ENCODE measurements around the gene OMP. TPM values are rescaled to one million over a fixed set of nuclear protein-coding genes. Genes with fewer than 3 reads are reported as not detected.

Gene OMP
- polyA plus RNA-seq, 1 donor from 2014 or later = not detected

DNA sequence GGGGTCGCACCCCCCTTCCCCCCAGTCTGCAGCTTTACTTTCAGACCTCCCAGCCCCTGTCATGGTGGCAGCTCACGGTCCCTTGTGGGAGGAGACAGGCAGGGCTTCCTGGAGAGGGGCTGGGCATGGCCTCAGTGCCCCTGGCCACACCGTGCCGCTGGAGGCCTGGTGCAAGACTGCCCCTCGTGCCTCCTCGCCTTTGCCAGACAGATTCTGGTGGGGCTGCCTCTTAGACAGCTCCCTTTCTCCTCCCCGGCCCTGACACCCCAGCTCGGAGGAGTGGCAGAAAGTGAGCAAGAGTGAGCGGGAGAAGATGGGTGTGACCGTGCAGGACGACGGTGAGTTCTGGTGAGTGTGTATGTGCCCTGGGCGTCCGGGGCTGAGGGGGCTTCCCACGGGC, 13.3 kb downstream of the OMP start:
- Histone ChIP-seq H3K9me3 (ENCODE audit: low read length) (no peaks in the 10 kb centered on the region), H3K36me3 (ENCODE audit: insufficient read depth, low read length) (no peaks in the 10 kb centered on the region), H3K27ac (ENCODE audit: low read length) (no peak overlapping the region), H3K9ac (ENCODE audit: low read length) (no peak overlapping the region), H2AFZ (ENCODE audit: low read depth, low read length) (no peak overlapping the region), H3K27me3 (ENCODE audit: insufficient read depth, low read depth, low read length) (no peaks in the 10 kb centered on the region), H3K79me2 (replicated peaks; ENCODE audit: insufficient read depth, low read length) (no peaks in the 10 kb centered on the region), H4K20me1 (ENCODE audit: insufficient read depth) (no peaks in the 10 kb centered on the region), H3F3A (ENCODE audit: insufficient read depth, low read length, poor library complexity, severe bottlenecking) (no peaks in the 10 kb centered on the region), H3K9me2 (ENCODE audit: insufficient read depth, low read length) (no peaks in the 10 kb centered on the region), H3K4me3 (ENCODE audit: low read length) (no peak overlapping the region), H3K4me2 (ENCODE audit: low read length) (no peak overlapping the region)
- TF ChIP-seq POLR2AphosphoS5 (IDR thresholded peaks at IDR 0.05) = no peak
- TF ChIP-seq REST (IDR thresholded peaks at IDR 0.05; ENCODE audit: borderline replicate concordance) = no peak
- no peak for TF ChIP-seq CTCF (IDR thresholded peaks at IDR 0.05; ENCODE audit: poor library complexity, severe bottlenecking)
- TF ChIP-seq RAD21 (conservative IDR thresholded peaks at IDR 0.05) = no peak
- no peak for TF ChIP-seq EP300 (conservative IDR thresholded peaks at IDR 0.05; ENCODE audit: poor library complexity, severe bottlenecking)
- TF ChIP-seq TAF1 (IDR thresholded peaks at IDR 0.05; ENCODE audit: low read depth) = no peak
- no peak for TF ChIP-seq SMC3 (conservative IDR thresholded peaks at IDR 0.05; ENCODE audit: poor library complexity)
- no peak for TF ChIP-seq MXI1 (conservative IDR thresholded peaks at IDR 0.05; ENCODE audit: poor library complexity, severe bottlenecking)

GRCh38 chr11:77117492-77117891, 14.9 kb downstream of the OMP start:
- no peaks in the 10 kb centered on the region for H3K9me3 ChIP-seq (ENCODE audit: low read length)
- no peak overlapping the region for H3K4me2 ChIP-seq (ENCODE audit: low read length)
- no peak for TF ChIP-seq POLR2AphosphoS5 (IDR thresholded peaks at IDR 0.05)
- H3K79me2 ChIP-seq (replicated peaks; ENCODE audit: insufficient read depth, low read length) = no peaks in the 10 kb centered on the region
- no peak overlapping the region for H2AFZ ChIP-seq (ENCODE audit: low read depth, low read length)
- no peaks in the 10 kb centered on the region for H4K20me1 ChIP-seq (ENCODE audit: insufficient read depth)
- H3K27ac ChIP-seq (ENCODE audit: low read length) = peak overlapping the region; percentile 16
- no peaks in the 10 kb centered on the region for H3K9me2 ChIP-seq (ENCODE audit: insufficient read depth, low read length)
- H3F3A ChIP-seq (ENCODE audit: insufficient read depth, low read length, poor library complexity, severe bottlenecking) = no peaks in the 10 kb centered on the region
- H3K36me3 ChIP-seq (ENCODE audit: insufficient read depth, low read length) = no peaks in the 10 kb centered on the region
- no peak overlapping the region for H3K4me3 ChIP-seq (ENCODE audit: low read length)
- H3K9ac ChIP-seq (ENCODE audit: low read length) = no peak overlapping the region
- no peaks in the 10 kb centered on the region for H3K27me3 ChIP-seq (ENCODE audit: insufficient read depth, low read depth, low read length)

DNA sequence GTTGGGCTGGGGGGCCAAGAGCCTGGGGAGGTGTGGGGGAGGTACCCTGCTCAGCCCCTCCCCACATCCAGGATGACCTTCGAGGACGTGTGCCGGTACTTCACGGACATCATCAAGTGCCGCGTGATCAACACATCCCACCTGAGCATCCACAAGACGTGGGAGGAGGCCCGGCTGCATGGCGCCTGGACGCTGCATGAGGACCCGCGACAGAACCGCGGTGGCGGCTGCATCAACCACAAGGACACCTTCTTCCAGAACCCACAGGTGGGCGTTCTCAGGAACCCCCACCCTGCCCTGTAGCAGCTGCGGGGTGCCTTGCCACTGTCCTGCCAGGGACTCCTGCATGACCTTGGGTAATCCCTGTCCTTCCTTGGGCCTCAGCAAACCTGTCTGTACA, 15.4 kb downstream of the OMP start:
- no peak overlapping the region for H3K4me2 ChIP-seq (ENCODE audit: low read length)
- no peak for TF ChIP-seq REST (IDR thresholded peaks at IDR 0.05; ENCODE audit: borderline replicate concordance)
- no peak for TF ChIP-seq RAD21 (conservative IDR thresholded peaks at IDR 0.05)
- TF ChIP-seq SMC3 (conservative IDR thresholded peaks at IDR 0.05; ENCODE audit: poor library complexity) = no peak
- no peak for TF ChIP-seq EP300 (conservative IDR thresholded peaks at IDR 0.05; ENCODE audit: poor library complexity, severe bottlenecking)
- no peak for TF ChIP-seq TAF1 (IDR thresholded peaks at IDR 0.05; ENCODE audit: low read depth)
- no peak for TF ChIP-seq POLR2AphosphoS5 (IDR thresholded peaks at IDR 0.05)
- TF ChIP-seq CTCF (IDR thresholded peaks at IDR 0.05; ENCODE audit: poor library complexity, severe bottlenecking) = no peak
- no peak for TF ChIP-seq EZH2 (IDR thresholded peaks at IDR 0.05; ENCODE audit: borderline replicate concordance, insufficient read depth, low read length, poor library complexity, severe bottlenecking)
- no peak for TF ChIP-seq MXI1 (conservative IDR thresholded peaks at IDR 0.05; ENCODE audit: poor library complexity, severe bottlenecking)
- no peaks in the 10 kb centered on the region for H3K36me3 ChIP-seq (ENCODE audit: insufficient read depth, low read length)
- H4K20me1 ChIP-seq (ENCODE audit: insufficient read depth) = no peaks in the 10 kb centered on the region
- no peak overlapping the region for H2AFZ ChIP-seq (ENCODE audit: low read depth, low read length)
- no peaks in the 10 kb centered on the region for H3K9me2 ChIP-seq (ENCODE audit: insufficient read depth, low read length)
- H3K27ac ChIP-seq (ENCODE audit: low read length) = peak overlapping the region; percentile 12
- no peaks in the 10 kb centered on the region for H3F3A ChIP-seq (ENCODE audit: insufficient read depth, low read length, poor library complexity, severe bottlenecking)
- H3K79me2 ChIP-seq (replicated peaks; ENCODE audit: insufficient read depth, low read length) = no peaks in the 10 kb centered on the region
- no peak overlapping the region for H3K4me3 ChIP-seq (ENCODE audit: low read length)
- no peaks in the 10 kb centered on the region for H3K27me3 ChIP-seq (ENCODE audit: insufficient read depth, low read depth, low read length)
- peak overlapping the region; percentile 28 for H3K9ac ChIP-seq (ENCODE audit: low read length)
- no peaks in the 10 kb centered on the region for H3K9me3 ChIP-seq (ENCODE audit: low read length)
